Measurements from ENCODE around the gene RPLP1. TPM values are rescaled to one million over a fixed set of nuclear protein-coding genes. Genes with fewer than 3 reads are reported as not detected.

The RPLP1 gene
- total RNA-seq, 2 donors from 2014 or later, result 1,985 to 2,291 TPM

GRCh38 chr15:69451951-69452691 lies 497 bp upstream of the RPLP1 start:
- H3K36me3 Mint-ChIP-seq (ENCODE audit: low read depth), result peaks cover 50% of the 10 kb centered on the region
- H3K9me3 Mint-ChIP-seq, result no peaks in the 10 kb centered on the region
- peak; percentile 36 for ATAC-seq (replicated peaks)
- H3K4me1 Mint-ChIP-seq, result peaks cover 23% of the 10 kb centered on the region
- peak overlapping the region; percentile 96 for H3K27ac Mint-ChIP-seq
- peak overlapping the region; percentile 98 for H3K4me3 Mint-ChIP-seq
- no peaks in the 10 kb centered on the region for H3K27me3 Mint-ChIP-seq

DNA sequence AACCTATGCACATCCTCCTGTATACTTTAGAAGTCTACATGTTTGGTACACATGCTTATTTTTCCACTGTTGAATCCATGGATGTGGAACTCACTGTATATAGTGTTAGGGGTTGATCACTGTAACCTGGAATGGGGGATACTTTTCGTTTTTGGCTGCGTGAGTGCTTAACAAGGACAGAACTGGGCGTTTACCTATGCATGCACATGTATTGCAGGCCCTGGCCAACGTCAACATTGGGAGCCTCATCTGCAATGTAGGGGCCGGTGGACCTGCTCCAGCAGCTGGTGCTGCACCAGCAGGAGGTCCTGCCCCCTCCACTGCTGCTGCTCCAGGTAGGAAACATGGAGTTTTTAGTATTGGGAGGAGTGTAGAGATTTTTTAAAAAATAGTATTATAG lies 2.3 kb downstream of the RPLP1 start:
- H3K9me3 Mint-ChIP-seq, result no peaks in the 10 kb centered on the region
- no peak for ATAC-seq (replicated peaks)
- peak overlapping the region; percentile 98 for H3K4me3 Mint-ChIP-seq
- no peaks in the 10 kb centered on the region for H3K27me3 Mint-ChIP-seq
- H3K27ac Mint-ChIP-seq, result peak overlapping the region; percentile 96
- H3K4me1 Mint-ChIP-seq, result peaks cover 23% of the 10 kb centered on the region
- H3K36me3 Mint-ChIP-seq (ENCODE audit: low read depth), result peaks cover 69% of the 10 kb centered on the region

DNA sequence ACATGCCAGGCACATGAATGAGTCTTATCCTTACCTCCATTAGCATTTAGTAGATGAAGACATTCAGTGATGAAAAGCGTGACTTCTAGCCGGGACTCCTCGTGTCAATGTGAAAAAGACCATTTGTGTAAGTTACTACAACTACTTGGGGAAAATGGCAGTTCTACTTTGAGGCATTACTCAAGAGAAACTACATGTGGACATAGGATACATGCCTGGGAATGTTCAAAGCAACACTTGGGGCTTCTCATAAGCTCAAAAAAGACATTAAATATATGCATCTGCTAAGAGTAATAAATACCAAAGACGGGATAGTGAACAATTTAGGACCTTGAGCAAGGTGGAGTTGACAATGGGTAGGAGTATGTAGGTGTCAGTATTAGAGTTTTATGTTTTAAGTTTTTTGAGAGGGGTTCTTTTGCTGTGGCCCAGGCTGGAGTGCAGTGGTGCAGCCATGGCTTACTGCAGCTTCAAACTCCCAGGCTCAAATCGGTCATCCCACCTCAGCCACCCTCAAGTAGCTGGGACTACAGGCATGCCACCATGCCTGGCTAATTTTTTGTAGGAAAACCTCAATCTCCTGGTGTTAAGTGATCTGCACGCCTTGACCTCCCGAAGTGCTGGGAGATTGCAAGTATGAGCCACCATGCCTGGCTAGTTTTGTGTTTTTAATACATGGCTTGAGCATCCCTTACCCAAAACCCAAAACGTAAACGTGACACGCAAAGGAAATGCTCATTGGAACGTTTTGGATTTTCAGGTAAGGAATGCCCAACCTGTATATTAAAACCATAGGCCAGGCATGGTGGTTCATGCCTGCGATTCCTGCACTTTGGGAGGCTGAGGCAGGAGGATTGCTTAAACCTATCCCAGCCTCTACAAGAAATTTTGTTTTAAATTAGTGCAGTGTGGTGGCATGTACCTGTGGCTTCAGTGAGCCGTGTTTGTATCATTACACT lies 3.9 kb downstream of the RPLP1 start:
- Mint-ChIP-seq H3K4me1 (peaks cover 23% of the 10 kb centered on the region), H3K4me3 (peak overlapping the region; percentile 10), H3K27me3 (no peaks in the 10 kb centered on the region), H3K27ac (peak overlapping the region; percentile 31), H3K36me3 (ENCODE audit: low read depth) (peaks cover 69% of the 10 kb centered on the region), H3K9me3 (no peaks in the 10 kb centered on the region)
- ATAC-seq (replicated peaks), result no peak

DNA sequence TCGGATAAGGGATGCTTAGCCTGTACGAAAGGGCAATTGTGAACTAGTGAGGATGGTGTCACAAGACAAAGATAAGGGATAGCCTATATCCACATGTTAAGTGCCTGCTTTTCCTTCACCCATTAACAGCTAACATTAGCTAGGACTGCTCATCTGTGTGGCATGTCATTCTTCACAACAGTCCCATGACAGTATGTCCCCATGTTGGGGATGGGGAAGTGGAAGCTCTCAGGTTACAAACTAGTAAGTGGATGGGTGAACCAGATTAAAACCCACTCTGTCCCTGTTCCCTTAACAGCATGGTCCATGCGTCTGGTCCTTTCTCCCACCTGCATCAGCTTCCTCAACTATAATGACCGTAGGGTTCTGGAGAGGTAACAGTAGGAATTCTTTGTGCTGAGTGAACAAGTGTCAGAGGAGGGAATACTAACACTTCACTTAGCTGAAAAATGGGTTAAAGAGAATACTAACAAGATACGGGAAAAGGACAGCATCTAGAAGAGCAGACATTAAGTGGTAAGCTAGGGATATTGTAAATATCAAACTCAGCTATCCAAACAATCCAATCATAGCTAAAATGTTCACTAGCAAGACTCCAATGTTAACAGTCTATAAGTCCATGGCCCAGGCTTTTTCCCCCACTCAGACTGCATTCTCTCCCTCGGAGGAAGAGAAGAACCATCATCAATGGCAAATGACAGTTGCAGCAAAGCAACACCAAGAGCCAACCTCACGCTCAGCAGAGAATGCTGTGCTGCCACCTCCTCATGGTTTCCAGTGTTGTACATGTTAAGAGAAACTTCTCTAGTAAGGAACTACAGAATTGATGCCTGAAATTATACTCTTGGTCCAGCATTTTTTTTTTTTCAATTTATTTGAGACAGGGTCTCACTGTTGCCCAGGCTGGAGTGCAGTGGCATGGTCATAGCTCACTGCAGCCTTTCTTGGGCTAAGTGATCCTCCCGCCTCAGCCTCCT lies 5.0 kb downstream of the RPLP1 start:
- H3K36me3 Mint-ChIP-seq (ENCODE audit: low read depth), result peaks cover 64% of the 10 kb centered on the region
- ATAC-seq (replicated peaks), result no peak
- no peak overlapping the region for H3K4me3 Mint-ChIP-seq
- H3K4me1 Mint-ChIP-seq, result peaks cover 25% of the 10 kb centered on the region
- no peaks in the 10 kb centered on the region for H3K27me3 Mint-ChIP-seq
- no peak overlapping the region for H3K27ac Mint-ChIP-seq
- H3K9me3 Mint-ChIP-seq, result no peaks in the 10 kb centered on the region

DNA sequence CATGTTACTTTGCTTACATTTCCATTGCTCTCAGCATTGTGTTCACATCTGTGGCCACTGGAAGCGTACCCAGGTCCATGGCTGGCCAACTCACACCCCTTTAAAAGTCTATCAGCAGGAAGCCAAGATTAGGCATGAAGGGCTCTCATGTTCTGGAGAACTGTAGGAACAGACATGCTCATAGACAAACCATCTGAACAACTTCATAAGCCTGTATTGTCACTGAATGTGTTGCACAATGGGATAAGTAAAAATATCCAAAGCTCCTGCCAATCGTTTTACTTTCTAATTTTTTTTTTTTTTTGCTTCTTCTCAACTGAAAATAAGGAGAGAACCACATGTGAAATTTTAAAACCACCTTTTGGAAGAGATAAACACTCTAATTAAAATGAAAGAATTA lies 6.4 kb downstream of the RPLP1 start:
- Mint-ChIP-seq H3K36me3 (ENCODE audit: low read depth) (peaks cover 49% of the 10 kb centered on the region), H3K9me3 (no peaks in the 10 kb centered on the region), H3K27ac (no peak overlapping the region), H3K27me3 (no peaks in the 10 kb centered on the region), H3K4me3 (no peak overlapping the region), H3K4me1 (peaks cover 25% of the 10 kb centered on the region)
- no peak for ATAC-seq (replicated peaks)

DNA sequence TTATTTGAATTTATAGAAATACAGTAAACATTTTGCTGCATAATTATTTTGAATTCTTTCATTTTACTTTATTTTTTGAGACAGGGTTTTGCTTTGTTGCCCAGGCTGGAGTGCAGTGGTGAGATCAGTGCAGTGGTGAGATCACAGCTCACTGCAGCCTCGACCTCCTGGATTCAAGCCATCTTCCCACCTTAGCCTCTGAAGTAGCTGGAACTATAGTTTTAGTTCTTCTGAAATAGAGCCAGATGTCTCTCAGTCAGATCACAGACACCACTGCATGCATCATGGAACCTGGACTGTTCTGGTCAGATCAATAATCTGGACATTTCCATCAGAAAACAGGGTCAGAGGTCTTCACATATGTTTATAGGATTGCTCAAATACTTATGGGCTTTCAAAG lies 7.9 kb downstream of the RPLP1 start:
- Mint-ChIP-seq H3K36me3 (ENCODE audit: low read depth) (peaks cover 35% of the 10 kb centered on the region), H3K9me3 (no peaks in the 10 kb centered on the region), H3K27ac (no peak overlapping the region), H3K4me1 (peaks cover 13% of the 10 kb centered on the region), H3K27me3 (no peaks in the 10 kb centered on the region), H3K4me3 (no peak overlapping the region)
- no peak for ATAC-seq (replicated peaks)

DNA sequence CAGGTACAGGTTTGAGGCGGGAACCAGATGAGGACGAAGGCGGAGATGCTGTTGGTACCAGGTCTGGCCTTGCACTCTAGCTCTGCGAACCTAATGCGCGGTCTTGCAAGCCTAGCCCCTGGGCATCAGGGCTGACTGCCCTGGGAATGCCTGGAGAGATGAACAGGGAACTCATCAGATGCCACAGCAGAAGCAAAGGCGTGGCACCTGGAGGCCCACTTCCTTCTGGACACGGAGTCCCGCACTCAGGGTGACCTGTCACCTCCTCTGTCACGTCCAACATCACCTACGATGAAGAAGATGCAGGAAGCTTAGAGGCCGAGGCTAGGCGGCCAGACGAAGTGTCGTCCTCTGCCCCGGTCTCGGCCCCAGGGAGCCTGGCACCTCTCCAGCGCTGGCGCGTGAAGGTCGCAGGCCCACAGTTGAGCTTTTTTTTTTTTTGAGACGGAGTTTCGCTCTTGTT lies 9.4 kb downstream of the RPLP1 start:
- ATAC-seq (replicated peaks), result no peak
- H3K36me3 Mint-ChIP-seq (ENCODE audit: low read depth), result peaks cover 20% of the 10 kb centered on the region

DNA sequence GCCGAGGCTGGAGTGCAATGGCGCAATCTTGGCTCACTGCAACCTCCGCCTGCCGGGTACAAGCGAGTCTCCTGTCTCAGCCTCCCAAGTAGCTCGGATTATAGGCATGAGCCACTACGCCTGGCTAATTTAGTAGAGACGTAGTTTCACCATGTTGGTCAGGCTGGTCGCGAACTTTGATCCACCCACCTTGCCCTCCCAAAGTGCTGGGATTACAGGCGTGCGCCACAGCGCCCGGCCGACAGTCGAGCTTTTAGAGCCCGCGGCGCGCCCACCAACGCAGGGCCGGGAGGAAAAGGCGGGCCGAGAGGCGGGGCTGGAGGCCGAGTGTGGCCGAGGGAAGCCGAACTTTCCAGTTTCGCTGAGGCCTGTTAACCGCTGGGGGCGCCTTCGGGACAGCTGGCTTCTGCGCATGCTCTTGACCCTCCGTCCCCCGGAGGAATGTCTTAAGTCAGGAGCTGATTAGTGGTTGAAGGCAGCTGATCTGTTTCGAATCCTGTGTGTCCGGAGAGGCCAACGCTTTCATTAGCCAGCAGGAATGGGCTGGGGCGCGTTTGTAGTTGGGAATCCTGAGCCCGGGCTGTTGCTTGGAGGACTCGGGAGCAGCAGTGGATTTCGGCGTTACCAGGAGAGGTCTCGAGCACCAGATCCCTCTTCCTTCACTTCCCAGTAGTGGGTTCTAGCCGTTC lies 10.0 kb downstream of the RPLP1 start:
- peak overlapping the region; percentile 81 for H3K27ac Mint-ChIP-seq
- H3K36me3 Mint-ChIP-seq (ENCODE audit: low read depth), result peaks cover 14% of the 10 kb centered on the region
- no peaks in the 10 kb centered on the region for H3K27me3 Mint-ChIP-seq
- peak; percentile 95 for ATAC-seq (replicated peaks)
- no peaks in the 10 kb centered on the region for H3K9me3 Mint-ChIP-seq
- peak overlapping the region; percentile 83 for H3K4me3 Mint-ChIP-seq
- peaks cover 6% of the 10 kb centered on the region for H3K4me1 Mint-ChIP-seq

More for the DNA sequence above, 9.4 kb downstream of the RPLP1 start:
- no peaks in the 10 kb centered on the region for H3K27me3 Mint-ChIP-seq
- H3K4me3 Mint-ChIP-seq, result peak overlapping the region; percentile 83
- H3K27ac Mint-ChIP-seq, result peak overlapping the region; percentile 81
- peaks cover 6% of the 10 kb centered on the region for H3K4me1 Mint-ChIP-seq
- no peaks in the 10 kb centered on the region for H3K9me3 Mint-ChIP-seq

DNA sequence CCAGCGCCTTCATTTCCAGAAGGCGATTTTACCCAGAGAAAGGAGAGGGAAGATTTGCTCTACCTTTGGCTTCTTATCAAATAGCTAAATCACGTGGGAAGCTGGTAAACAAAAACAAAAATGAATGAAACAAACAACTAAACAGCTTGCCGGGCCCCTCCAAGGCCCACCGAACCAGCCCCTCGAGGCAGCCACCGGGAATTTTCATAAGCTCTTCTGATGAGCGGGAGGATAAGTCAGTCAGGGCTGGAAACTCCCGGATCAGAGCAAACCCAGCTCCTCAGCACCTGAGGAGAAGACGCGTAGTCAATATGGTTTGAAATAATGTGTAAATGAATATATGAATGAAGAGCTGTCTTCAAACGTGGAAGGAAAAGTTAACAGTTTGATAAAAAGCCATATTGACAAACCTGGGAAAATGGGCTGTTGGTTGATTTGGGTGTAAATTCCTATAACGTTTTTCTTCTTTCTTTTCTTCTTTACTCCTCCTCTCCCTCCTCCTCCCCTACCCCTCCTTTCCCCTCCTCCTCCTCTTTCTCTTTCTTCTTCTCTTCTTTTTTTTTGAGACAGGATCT lies 10.7 kb downstream of the RPLP1 start:
- H3K36me3 Mint-ChIP-seq (ENCODE audit: low read depth), result peaks cover 9% of the 10 kb centered on the region
- peak overlapping the region; percentile 83 for H3K4me3 Mint-ChIP-seq
- H3K27ac Mint-ChIP-seq, result peak overlapping the region; percentile 81
- peaks cover 10% of the 10 kb centered on the region for H3K4me1 Mint-ChIP-seq
- ATAC-seq (replicated peaks), result no peak
- H3K9me3 Mint-ChIP-seq, result no peaks in the 10 kb centered on the region
- H3K27me3 Mint-ChIP-seq, result no peaks in the 10 kb centered on the region

GRCh38 chr15:69465253-69465652 lies 12.6 kb downstream of the RPLP1 start:
- H3K4me3 Mint-ChIP-seq, result no peak overlapping the region
- H3K36me3 Mint-ChIP-seq (ENCODE audit: low read depth), result no peaks in the 10 kb centered on the region
- peaks cover 21% of the 10 kb centered on the region for H3K4me1 Mint-ChIP-seq
- no peaks in the 10 kb centered on the region for H3K27me3 Mint-ChIP-seq
- no peaks in the 10 kb centered on the region for H3K9me3 Mint-ChIP-seq
- no peak for ATAC-seq (replicated peaks)
- H3K27ac Mint-ChIP-seq, result no peak overlapping the region

- H3K4me3 Mint-ChIP-seq, result no peak overlapping the region
- no peaks in the 10 kb centered on the region for H3K27me3 Mint-ChIP-seq
- ATAC-seq (replicated peaks), result no peak
- H3K36me3 Mint-ChIP-seq (ENCODE audit: low read depth), result no peaks in the 10 kb centered on the region
- no peak overlapping the region for H3K27ac Mint-ChIP-seq
- peaks cover 19% of the 10 kb centered on the region for H3K4me1 Mint-ChIP-seq
- H3K9me3 Mint-ChIP-seq, result no peaks in the 10 kb centered on the region
These were observed 14.1 kb downstream of the RPLP1 start for GRCh38 chr15:69466733-69467132.

DNA sequence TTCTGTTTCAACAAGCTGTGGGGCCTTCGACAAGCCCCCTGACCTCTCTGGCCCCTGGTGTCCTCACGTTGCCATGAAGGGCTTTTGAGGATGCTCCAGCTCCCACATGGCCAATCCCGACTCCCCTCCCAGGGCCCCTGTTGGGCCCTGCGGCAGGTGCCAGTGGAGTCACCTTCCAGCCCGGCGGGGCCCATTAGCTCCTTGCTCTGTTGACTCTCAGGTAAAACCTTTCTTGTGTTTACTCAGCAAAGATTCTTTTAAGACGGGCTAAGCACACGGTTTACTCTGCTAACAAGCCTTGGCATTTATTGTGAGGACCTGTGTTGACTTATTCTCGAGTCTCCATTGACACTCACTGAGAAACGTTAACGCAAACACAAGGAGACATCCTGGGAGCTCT lies 15.0 kb downstream of the RPLP1 start:
- Mint-ChIP-seq H3K4me1 (peaks cover 15% of the 10 kb centered on the region), H3K4me3 (peak overlapping the region; percentile 74), H3K27me3 (no peaks in the 10 kb centered on the region), H3K9me3 (no peaks in the 10 kb centered on the region), H3K36me3 (ENCODE audit: low read depth) (no peaks in the 10 kb centered on the region), H3K27ac (peak overlapping the region; percentile 87)
- no peak for ATAC-seq (replicated peaks)

All from activated T-helper 17 cell treated with anti-CD3 and anti-CD28 coated beads, Interleukin-2, amount 50 U/mL, for 72 hours (primary cell).